Sigmoid colon (tissue), 4 donors: ENCODE results near the gene GPR39.

Experiments used
- POLR2AphosphoS5 ChIP-seq, 4 donors: sonication (generic); formaldehyde crosslinking; IDR thresholded peaks; one replicate each; pipeline ENCODE4 v1.6.1; 2017; ENCODE audit warnings: antibody characterized with exemption in 4 of 4
- TF ChIP-seq, protein P1 (sequence below), 4 experiments: fragments of 450-650 bp in 3 of 4; fragments of 200-600 bp in 1 of 4; IDR thresholded peaks; one replicate each; pipeline ENCODE4 v1.5.1; 2016 to 2019; ENCODE audit warnings: antibody characterized with exemption in 4 of 4, mild to moderate bottlenecking in 3 of 4, moderate library complexity in 2 of 4

DNA sequence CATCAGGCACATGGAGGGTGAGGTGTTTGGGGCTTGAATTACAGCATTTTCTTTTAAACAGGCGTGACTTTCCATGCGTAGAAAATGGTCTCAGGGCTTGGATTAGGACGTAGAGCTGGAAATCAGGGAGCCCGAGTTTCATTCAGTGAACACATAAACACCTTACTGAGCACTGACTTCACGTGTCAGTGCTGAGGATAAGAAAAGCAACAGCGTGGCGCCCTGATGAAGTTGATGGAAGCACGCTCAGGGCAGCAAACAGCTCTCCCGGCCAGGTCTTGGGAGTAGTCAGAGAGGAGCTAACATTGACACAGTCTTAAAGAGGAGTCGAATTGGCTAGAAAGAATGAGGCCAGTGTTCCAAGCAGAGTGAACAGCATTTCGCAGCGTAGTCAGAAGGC, 142.7 kb downstream of the GPR39 start:
- TF ChIP-seq, protein P1, sequence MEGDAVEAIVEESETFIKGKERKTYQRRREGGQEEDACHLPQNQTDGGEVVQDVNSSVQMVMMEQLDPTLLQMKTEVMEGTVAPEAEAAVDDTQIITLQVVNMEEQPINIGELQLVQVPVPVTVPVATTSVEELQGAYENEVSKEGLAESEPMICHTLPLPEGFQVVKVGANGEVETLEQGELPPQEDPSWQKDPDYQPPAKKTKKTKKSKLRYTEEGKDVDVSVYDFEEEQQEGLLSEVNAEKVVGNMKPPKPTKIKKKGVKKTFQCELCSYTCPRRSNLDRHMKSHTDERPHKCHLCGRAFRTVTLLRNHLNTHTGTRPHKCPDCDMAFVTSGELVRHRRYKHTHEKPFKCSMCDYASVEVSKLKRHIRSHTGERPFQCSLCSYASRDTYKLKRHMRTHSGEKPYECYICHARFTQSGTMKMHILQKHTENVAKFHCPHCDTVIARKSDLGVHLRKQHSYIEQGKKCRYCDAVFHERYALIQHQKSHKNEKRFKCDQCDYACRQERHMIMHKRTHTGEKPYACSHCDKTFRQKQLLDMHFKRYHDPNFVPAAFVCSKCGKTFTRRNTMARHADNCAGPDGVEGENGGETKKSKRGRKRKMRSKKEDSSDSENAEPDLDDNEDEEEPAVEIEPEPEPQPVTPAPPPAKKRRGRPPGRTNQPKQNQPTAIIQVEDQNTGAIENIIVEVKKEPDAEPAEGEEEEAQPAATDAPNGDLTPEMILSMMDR (IDR thresholded peaks at IDR 0.05), result no peak
- TF ChIP-seq POLR2AphosphoS5 (IDR thresholded peaks at IDR 0.05), result no peak
